ENCODE measurements around the gene ABCB8. TPM values are rescaled to one million over a fixed set of nuclear protein-coding genes. Genes with fewer than 3 reads are reported as not detected.

Gene ABCB8
- total and polyA plus RNA-seq, 9 of the 15 experiments (the other 6 are each of a cell fraction or from before 2014, with no cell fraction given): 7.6 to 106 (median 36.3) TPM

GRCh38 chr7:151081170-151082101 lies 53.2 kb downstream of the ABCB8 start (continued):
- TF ChIP-seq DLX4 (CRISPR knock-in tag; IDR thresholded peaks at IDR 0.05) (no peak), ZNF384 (IDR thresholded peaks at IDR 0.05; ENCODE audit: low read depth, low read length) (no peak), RBFOX2 (IDR thresholded peaks at IDR 0.05; ENCODE audit: low read depth, low read length) (peak; percentile 54), NCOA1 (IDR thresholded peaks at IDR 0.05; ENCODE audit: low read depth) (no peak), EP300 (IDR thresholded peaks at IDR 0.05; ENCODE audit: low read length) (no peak), HBP1 (CRISPR knock-in tag; IDR thresholded peaks at IDR 0.05) (0 out of 2 replicates have a peak, but pooled peaks have one; percentile 47), ARID3A (IDR thresholded peaks at IDR 0.05; ENCODE audit: borderline replicate concordance, low read depth, low read length) (no peak), SIN3A (IDR thresholded peaks at IDR 0.05; ENCODE audit: borderline replicate concordance in 2 of 2, control insufficient read depth in 1 of 2, low read depth in 2 of 2, low read length in 2 of 2) (peak in 1 of 2 experiments; percentile 55; a peak in 2 of 4 replicates), ETV5 (CRISPR knock-in tag; IDR thresholded peaks at IDR 0.05; ENCODE audit: low read depth) (peak; percentile 11; the same call in 1 of the 2 replicates), THAP12 (CRISPR knock-in tag; IDR thresholded peaks at IDR 0.05) (peak; percentile 75; the same call in 1 of the 2 replicates), FOXA3 (CRISPR knock-in tag; conservative IDR thresholded peaks at IDR 0.05 in 1 of 2, IDR thresholded peaks at IDR 0.05 in 1 of 2) (no peak), TCF15 (CRISPR knock-in tag; IDR thresholded peaks at IDR 0.05) (peak; percentile 48; the same call in 1 of the 2 replicates), MAX (CRISPR knock-in tag; IDR thresholded peaks at IDR 0.05) (peak; percentile 50), POU5F1 (IDR thresholded peaks at IDR 0.05; ENCODE audit: borderline replicate concordance, low read depth, low read length, partially characterized antibody) (peak; percentile 43), FOXM1 (IDR thresholded peaks at IDR 0.05; ENCODE audit: low read depth) (no peak), FOXM1 (CRISPR knock-in tag; IDR thresholded peaks at IDR 0.05; ENCODE audit: low read depth) (peak; percentile 49; the same call in 1 of the 2 replicates), ZNF212 (CRISPR knock-in tag; IDR thresholded peaks at IDR 0.05) (peak; percentile 14; the same call in 1 of the 2 replicates)

Data from K562 (cell line).